ENCODE measurements around the gene SLC9C2.

- TF ChIP-seq EP300 (IDR thresholded peaks at IDR 0.05) (no peak), CTCF (IDR thresholded peaks at IDR 0.05) (no peak)
Measured at GRCh38 chr1:173488001-173488400, 114.9 kb downstream of the SLC9C2 start.
